HEK293 (cell line): ENCODE measurements around the gene SHOC2.

Experiments
- CTCF ChIA-PET: fragments of 350-600 bp; formaldehyde crosslinking; extraction: SDS; loops from one replicate; lab custom pipeline; 2021; ENCODE audit warnings: antibody characterized with exemption; lab: Yijun Ruan, JAX
- POLR2A ChIA-PET: fragments of 300-600 bp; formaldehyde crosslinking; extraction: SDS; loops from one replicate; lab custom pipeline; 2020; ENCODE audit warnings: antibody characterized with exemption, inconsistent platforms; lab: Yijun Ruan, JAX
- H3K27ac ChIP-seq: fragments of 200-500 bp; sonication (Bioruptor generic); 2 replicates; pipeline ENCODE4 v1.5.1; 2014; ENCODE audit warnings: low read depth, low read length, control low read depth, inconsistent platforms; ENCODE audit errors: extremely low read depth
- H3K36me3 ChIP-seq, 2 experiments: fragments of 200-500 bp in 1 of 2; sonication (Bioruptor generic) in 1 of 2; 1 replicate in 1 of 2; 2 replicates in 1 of 2; pipeline ENCODE4 v1.5.1; 2014 to 2017; ENCODE audit warnings: inconsistent platforms in 2 of 2, low read length in 2 of 2; ENCODE audit not compliant: control insufficient read depth in 2 of 2, insufficient read depth in 1 of 2
- H3K4me1 ChIP-seq: fragments of 200-500 bp; sonication (Bioruptor generic); 2 replicates; pipeline ENCODE4 v1.5.1; 2014; ENCODE audit warnings: mild to moderate bottlenecking, low read length, inconsistent platforms; ENCODE audit not compliant: control insufficient read depth, insufficient read depth
- H3K4me3 ChIP-seq: 2 replicates; pipeline ENCODE4 v1.5.1; 2011; ENCODE audit warnings: low read depth, mild to moderate bottlenecking, control low read depth, low read length, moderate library complexity
- H3K9me3 ChIP-seq: fragments of 200-500 bp; sonication (Bioruptor generic); 2 replicates; pipeline ENCODE4 v1.5.1; 2014; ENCODE audit warnings: low read depth, low read length, inconsistent platforms; ENCODE audit not compliant: control insufficient read depth, insufficient read depth
- BCL11A ChIP-seq: fragments of 450-650 bp; formaldehyde crosslinking; IDR thresholded peaks from 2 replicates; pipeline ENCODE4 v1.5.1; 2016; ENCODE audit warnings: low read depth, missing biosample characterization, missing genetic modification characterization
- HOXD13 ChIP-seq: sonication (generic); formaldehyde crosslinking; IDR thresholded peaks from 2 replicates; pipeline ENCODE4 v1.8.0; 2022; ENCODE audit warnings: missing genetic modification reagents, borderline replicate concordance
- REPIN1 ChIP-seq: fragments of 450-650 bp; formaldehyde crosslinking; IDR thresholded peaks from 2 replicates; pipeline ENCODE4 v1.5.1; 2017; ENCODE audit warnings: missing biosample characterization, missing genetic modification characterization, low read depth
- SALL2 ChIP-seq: fragments of 450-650 bp; formaldehyde crosslinking; IDR thresholded peaks from 2 replicates; pipeline ENCODE4 v1.5.0; 2017; ENCODE audit warnings: missing biosample characterization, mild to moderate bottlenecking, missing genetic modification characterization, borderline replicate concordance
- TRIM28 ChIP-seq: IDR thresholded peaks from 2 replicates; pipeline ENCODE4 v1.6.1; 2011; ENCODE audit warnings: low read length, control low read depth, borderline replicate concordance
- ZFHX2 ChIP-seq: fragments of 450-650 bp; formaldehyde crosslinking; conservative IDR thresholded peaks from 2 replicates; pipeline ENCODE4 v1.5.1; 2016; ENCODE audit warnings: missing biosample characterization, missing genetic modification characterization
- ZNF174 ChIP-seq: fragments of 450-650 bp; formaldehyde crosslinking; IDR thresholded peaks from 2 replicates; pipeline ENCODE4 v1.5.0; 2017; ENCODE audit warnings: missing biosample characterization, mild to moderate bottlenecking, missing genetic modification characterization
- ZNF175 ChIP-seq: fragments of 450-650 bp; formaldehyde crosslinking; IDR thresholded peaks from 2 replicates; pipeline ENCODE4 v1.5.1; 2016; ENCODE audit warnings: missing biosample characterization, missing genetic modification characterization
- ZNF211 ChIP-seq: fragments of 450-650 bp; formaldehyde crosslinking; IDR thresholded peaks from 2 replicates; pipeline ENCODE4 v1.5.1; 2016; ENCODE audit warnings: low read depth, missing biosample characterization, missing genetic modification characterization
- ZNF23 ChIP-seq: fragments of 450-650 bp; formaldehyde crosslinking; IDR thresholded peaks from 2 replicates; pipeline ENCODE4 v1.5.1; 2016; ENCODE audit warnings: missing biosample characterization, missing genetic modification characterization, borderline replicate concordance
- ZNF24 ChIP-seq: fragments of 450-650 bp; formaldehyde crosslinking; IDR thresholded peaks from 2 replicates; pipeline ENCODE4 v1.5.1; 2016; ENCODE audit warnings: missing biosample characterization, missing genetic modification characterization
- ZNF350 ChIP-seq: fragments of 450-650 bp; formaldehyde crosslinking; IDR thresholded peaks from 2 replicates; pipeline ENCODE4 v1.5.0; 2017; ENCODE audit warnings: missing biosample characterization, mild to moderate bottlenecking, missing genetic modification characterization
- ZNF473 ChIP-seq: fragments of 450-650 bp; formaldehyde crosslinking; IDR thresholded peaks from 2 replicates; pipeline ENCODE4 v1.5.1; 2017; ENCODE audit warnings: missing biosample characterization, missing genetic modification characterization
- ZNF549 ChIP-seq: fragments of 450-650 bp; IDR thresholded peaks from 2 replicates; pipeline ENCODE4 v1.5.1; 2018; ENCODE audit warnings: missing biosample characterization, missing genetic modification characterization, mild to moderate bottlenecking, inconsistent platforms, moderate library complexity
- ZNF701 ChIP-seq: fragments of 450-650 bp; formaldehyde crosslinking; IDR thresholded peaks from 2 replicates; pipeline ENCODE4 v1.5.1; 2016; ENCODE audit warnings: missing biosample characterization, missing genetic modification characterization
- ZNF785 ChIP-seq: fragments of 450-650 bp; formaldehyde crosslinking; IDR thresholded peaks from 2 replicates; pipeline ENCODE4 v1.5.1; 2016; ENCODE audit warnings: missing biosample characterization, missing genetic modification characterization
- TF ChIP-seq, protein P1 (sequence below): fragments of 450-650 bp; formaldehyde crosslinking; conservative IDR thresholded peaks from 2 replicates; pipeline ENCODE4 v1.5.1; 2016; ENCODE audit warnings: low read depth, missing biosample characterization, missing genetic modification characterization
- TF ChIP-seq, protein P2 (sequence below): fragments of 450-650 bp; formaldehyde crosslinking; IDR thresholded peaks from 2 replicates; pipeline ENCODE4 v1.5.1; 2016; ENCODE audit warnings: missing biosample characterization, missing genetic modification characterization, borderline replicate concordance
- TF ChIP-seq, protein P3 (sequence below): fragments of 450-650 bp; formaldehyde crosslinking; IDR thresholded peaks from 2 replicates; pipeline ENCODE4 v1.5.1; 2016; ENCODE audit warnings: missing biosample characterization, missing genetic modification characterization
- TF ChIP-seq, protein P4 (sequence below): fragments of 450-650 bp; formaldehyde crosslinking; IDR thresholded peaks from 2 replicates; pipeline ENCODE4 v1.5.1; 2016; ENCODE audit warnings: missing biosample characterization, missing genetic modification characterization

Gene SHOC2

DNA sequence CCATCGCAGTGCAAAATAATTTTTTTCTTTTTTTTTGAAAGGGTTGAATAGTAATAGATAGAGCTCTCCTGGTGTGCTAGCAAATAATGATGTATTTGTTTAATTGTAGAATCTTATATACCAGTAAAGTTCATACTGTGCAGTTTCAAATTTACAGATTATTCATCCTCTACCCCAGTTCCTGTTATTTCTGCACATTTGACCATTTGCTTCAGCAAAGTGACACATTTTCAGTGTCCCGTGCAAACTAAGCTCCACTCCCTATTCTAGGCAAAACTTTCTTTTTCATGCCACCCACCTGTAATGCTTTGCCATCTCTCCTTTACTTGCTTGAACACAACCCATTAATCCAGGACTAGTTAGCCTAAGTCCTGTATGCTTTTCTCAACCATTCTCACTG lies 43.0 kb downstream of the SHOC2 start (continued):
- TF ChIP-seq, protein P1, sequence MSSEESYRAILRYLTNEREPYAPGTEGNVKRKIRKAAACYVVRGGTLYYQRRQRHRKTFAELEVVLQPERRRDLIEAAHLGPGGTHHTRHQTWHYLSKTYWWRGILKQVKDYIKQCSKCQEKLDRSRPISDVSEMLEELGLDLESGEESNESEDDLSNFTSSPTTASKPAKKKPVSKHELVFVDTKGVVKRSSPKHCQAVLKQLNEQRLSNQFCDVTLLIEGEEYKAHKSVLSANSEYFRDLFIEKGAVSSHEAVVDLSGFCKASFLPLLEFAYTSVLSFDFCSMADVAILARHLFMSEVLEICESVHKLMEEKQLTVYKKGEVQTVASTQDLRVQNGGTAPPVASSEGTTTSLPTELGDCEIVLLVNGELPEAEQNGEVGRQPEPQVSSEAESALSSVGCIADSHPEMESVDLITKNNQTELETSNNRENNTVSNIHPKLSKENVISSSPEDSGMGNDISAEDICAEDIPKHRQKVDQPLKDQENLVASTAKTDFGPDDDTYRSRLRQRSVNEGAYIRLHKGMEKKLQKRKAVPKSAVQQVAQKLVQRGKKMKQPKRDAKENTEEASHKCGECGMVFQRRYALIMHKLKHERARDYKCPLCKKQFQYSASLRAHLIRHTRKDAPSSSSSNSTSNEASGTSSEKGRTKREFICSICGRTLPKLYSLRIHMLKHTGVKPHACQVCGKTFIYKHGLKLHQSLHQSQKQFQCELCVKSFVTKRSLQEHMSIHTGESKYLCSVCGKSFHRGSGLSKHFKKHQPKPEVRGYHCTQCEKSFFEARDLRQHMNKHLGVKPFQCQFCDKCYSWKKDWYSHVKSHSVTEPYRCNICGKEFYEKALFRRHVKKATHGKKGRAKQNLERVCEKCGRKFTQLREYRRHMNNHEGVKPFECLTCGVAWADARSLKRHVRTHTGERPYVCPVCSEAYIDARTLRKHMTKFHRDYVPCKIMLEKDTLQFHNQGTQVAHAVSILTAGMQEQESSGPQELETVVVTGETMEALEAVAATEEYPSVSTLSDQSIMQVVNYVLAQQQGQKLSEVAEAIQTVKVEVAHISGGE (tag by site-specific recombination) = no peak
- TF ChIP-seq ZNF174 (tag by site-specific recombination) = no peak
- no peak for TF ChIP-seq ZNF24 (tag by site-specific recombination)
- no peak for TF ChIP-seq ZNF473
- TF ChIP-seq, protein P2, sequence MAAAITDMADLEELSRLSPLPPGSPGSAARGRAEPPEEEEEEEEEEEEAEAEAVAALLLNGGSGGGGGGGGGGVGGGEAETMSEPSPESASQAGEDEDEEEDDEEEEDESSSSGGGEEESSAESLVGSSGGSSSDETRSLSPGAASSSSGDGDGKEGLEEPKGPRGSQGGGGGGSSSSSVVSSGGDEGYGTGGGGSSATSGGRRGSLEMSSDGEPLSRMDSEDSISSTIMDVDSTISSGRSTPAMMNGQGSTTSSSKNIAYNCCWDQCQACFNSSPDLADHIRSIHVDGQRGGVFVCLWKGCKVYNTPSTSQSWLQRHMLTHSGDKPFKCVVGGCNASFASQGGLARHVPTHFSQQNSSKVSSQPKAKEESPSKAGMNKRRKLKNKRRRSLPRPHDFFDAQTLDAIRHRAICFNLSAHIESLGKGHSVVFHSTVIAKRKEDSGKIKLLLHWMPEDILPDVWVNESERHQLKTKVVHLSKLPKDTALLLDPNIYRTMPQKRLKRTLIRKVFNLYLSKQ (tag by site-specific recombination) = no peak
- TF ChIP-seq, protein P3, sequence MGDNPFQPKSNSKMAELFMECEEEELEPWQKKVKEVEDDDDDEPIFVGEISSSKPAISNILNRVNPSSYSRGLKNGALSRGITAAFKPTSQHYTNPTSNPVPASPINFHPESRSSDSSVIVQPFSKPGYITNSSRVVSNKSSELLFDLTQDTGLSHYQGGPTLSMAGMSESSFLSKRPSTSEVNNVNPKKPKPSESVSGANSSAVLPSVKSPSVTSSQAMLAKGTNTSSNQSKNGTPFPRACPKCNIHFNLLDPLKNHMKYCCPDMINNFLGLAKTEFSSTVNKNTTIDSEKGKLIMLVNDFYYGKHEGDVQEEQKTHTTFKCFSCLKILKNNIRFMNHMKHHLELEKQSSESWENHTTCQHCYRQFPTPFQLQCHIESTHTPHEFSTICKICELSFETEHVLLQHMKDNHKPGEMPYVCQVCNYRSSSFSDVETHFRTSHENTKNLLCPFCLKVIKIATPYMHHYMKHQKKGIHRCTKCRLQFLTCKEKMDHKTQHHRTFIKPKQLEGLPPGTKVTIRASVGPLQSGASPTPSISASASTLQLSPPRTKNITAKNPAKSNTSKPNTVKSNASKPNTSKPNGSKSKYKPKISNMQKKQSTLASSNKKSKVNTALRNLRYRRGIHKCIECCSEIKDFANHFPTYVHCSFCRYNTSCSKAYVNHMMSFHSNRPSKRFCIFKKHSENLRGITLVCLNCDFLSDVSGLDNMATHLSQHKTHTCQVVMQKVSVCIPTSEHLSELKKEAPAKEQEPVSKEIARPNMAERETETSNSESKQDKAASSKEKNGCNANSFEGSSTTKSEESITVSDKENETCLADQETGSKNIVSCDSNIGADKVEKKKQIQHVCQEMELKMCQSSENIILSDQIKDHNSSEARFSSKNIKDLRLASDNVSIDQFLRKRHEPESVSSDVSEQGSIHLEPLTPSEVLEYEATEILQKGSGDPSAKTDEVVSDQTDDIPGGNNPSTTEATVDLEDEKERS (tag by site-specific recombination) = no peak
- no peak for TF ChIP-seq ZNF549 (tag by site-specific recombination)

DNA sequence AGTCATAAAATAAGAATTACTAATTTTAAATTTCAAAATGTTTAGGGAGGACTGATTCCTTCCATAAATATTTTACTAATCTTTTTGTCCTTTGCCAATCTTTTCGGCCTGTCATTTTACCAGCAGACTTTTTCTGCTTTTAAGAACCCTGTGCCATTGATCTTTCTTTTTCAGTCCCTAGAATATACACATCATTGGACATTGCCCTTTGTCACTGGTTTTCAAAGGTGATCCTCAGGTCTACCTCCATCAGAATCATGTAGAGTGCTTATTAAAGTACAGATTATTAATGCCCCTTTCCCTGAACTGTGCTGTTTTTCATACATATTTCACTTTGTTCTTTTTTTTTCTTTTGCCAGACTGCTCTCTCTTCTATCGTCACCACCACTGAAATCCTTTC lies 43.8 kb downstream of the SHOC2 start:
- Histone ChIP-seq H3K4me3 (no peak overlapping the region), H3K9me3 (no peaks in the 10 kb centered on the region), H3K36me3 (no peaks in the 10 kb centered on the region; a peak in 1 of 3 replicates), H3K27ac (no peak overlapping the region), H3K4me1 (peaks cover 5% of the 10 kb centered on the region; the same call in 1 of the 2 replicates)
- TF ChIP-seq ZNF211 (tag by site-specific recombination) (no peak), HOXD13 (CRISPR knock-in tag) (no peak), ZNF175 (no peak), ZNF785 (no peak), ZNF701 (tag by site-specific recombination) (no peak), ZNF23 (tag by site-specific recombination) (no peak), ZFHX2 (tag by site-specific recombination) (no peak), BCL11A (no peak), REPIN1 (no peak), SALL2 (tag by site-specific recombination) (no peak), ZNF350 (tag by site-specific recombination) (no peak), TRIM28 (no peak)
- TF ChIP-seq, protein P4, sequence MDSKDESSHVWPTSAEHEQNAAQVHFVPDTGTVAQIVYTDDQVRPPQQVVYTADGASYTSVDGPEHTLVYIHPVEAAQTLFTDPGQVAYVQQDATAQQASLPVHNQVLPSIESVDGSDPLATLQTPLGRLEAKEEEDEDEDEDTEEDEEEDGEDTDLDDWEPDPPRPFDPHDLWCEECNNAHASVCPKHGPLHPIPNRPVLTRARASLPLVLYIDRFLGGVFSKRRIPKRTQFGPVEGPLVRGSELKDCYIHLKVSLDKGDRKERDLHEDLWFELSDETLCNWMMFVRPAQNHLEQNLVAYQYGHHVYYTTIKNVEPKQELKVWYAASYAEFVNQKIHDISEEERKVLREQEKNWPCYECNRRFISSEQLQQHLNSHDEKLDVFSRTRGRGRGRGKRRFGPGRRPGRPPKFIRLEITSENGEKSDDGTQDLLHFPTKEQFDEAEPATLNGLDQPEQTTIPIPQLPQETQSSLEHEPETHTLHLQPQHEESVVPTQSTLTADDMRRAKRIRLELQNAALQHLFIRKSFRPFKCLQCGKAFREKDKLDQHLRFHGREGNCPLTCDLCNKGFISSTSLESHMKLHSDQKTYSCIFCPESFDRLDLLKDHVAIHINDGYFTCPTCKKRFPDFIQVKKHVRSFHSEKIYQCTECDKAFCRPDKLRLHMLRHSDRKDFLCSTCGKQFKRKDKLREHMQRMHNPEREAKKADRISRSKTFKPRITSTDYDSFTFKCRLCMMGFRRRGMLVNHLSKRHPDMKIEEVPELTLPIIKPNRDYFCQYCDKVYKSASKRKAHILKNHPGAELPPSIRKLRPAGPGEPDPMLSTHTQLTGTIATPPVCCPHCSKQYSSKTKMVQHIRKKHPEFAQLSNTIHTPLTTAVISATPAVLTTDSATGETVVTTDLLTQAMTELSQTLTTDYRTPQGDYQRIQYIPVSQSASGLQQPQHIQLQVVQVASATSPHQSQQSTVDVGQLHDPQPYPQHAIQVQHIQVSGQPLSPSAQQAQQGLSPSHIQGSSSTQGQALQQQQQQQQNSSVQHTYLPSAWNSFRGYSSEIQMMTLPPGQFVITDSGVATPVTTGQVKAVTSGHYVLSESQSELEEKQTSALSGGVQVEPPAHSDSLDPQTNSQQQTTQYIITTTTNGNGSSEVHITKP (tag by site-specific recombination) = no peak
- ChIA-PET CTCF (interaction anchor here (0.6 kb wide), 1 partner anchor 123 kb away, joined by 6 read pairs; no protein-coding TSS in a partner anchor), POLR2A (no interaction called here)
